Thoracic aorta (tissue), 2 donors: Measurements from ENCODE around the gene PIANP. TPM values are rescaled to one million over a fixed set of nuclear protein-coding genes. Genes with fewer than 3 reads are reported as not detected.

Source experiments
- ATAC-seq: fragments of 150-250 bp; one replicate; pipeline ENCODE4 v1.8.0; 2017; ENCODE audit warnings: low read depth; ENCODE audit not compliant: insufficient number of reproducible peaks, low FRiP score
- DNase-seq: peaks from one replicate; pipeline ENCODE4 v3.0.0-alpha.2; 2020; ENCODE audit warnings: low spot score
- H3K27ac ChIP-seq, 2 donors: fragments of 200-600 bp; sonication (generic); 1 replicate in 1 of 2; 2 replicates in 1 of 2; pipeline ENCODE4 v1.5.1; 2016; ENCODE audit warnings: mild to moderate bottlenecking in 2 of 2, moderate library complexity in 2 of 2
- H3K27me3 ChIP-seq: fragments of 200-600 bp; sonication (generic); replicated peaks from 2 replicates; pipeline ENCODE4 v1.6.0; 2016; ENCODE audit warnings: mild to moderate bottlenecking; ENCODE audit not compliant: insufficient read depth
- H3K36me3 ChIP-seq: fragments of 200-600 bp; sonication (generic); one replicate; pipeline ENCODE4 v1.5.1; 2016
- H3K4me1 ChIP-seq, 2 donors: fragments of 200-600 bp; sonication (generic); 1 replicate in 1 of 2; 2 replicates in 1 of 2; pipeline versions ENCODE4 v1.5.1 to v1.6.0; 2016; ENCODE audit warnings: low read depth in 2 of 2, mild to moderate bottlenecking in 1 of 2; ENCODE audit not compliant: control insufficient read depth in 1 of 2
- H3K4me3 ChIP-seq: fragments of 200-600 bp; sonication (generic); 2 replicates; pipeline ENCODE4 v1.5.1; 2016; ENCODE audit warnings: mild to moderate bottlenecking
- H3K9me3 ChIP-seq: fragments of 200-600 bp; sonication (generic); 2 replicates; pipeline ENCODE4 v1.5.1; 2016
- CTCF ChIP-seq: fragments of 200-600 bp; sonication (generic); IDR thresholded peaks from one replicate; pipeline ENCODE4 v1.5.1; 2019; ENCODE audit warnings: antibody characterized with exemption
- total RNA-seq, 2 donors: library from RNA; depleted of rRNA; stranded (reverse); fragments of >200 nt; gene quantifications; one replicate each; pipeline versions ENCODE4 v1.1.0 to v1.2.3, GENCODE V29; 2016

PIANP gene
- total RNA-seq, 2 donors from 2014 or later, result 3.1 to 4.2 TPM

DNA sequence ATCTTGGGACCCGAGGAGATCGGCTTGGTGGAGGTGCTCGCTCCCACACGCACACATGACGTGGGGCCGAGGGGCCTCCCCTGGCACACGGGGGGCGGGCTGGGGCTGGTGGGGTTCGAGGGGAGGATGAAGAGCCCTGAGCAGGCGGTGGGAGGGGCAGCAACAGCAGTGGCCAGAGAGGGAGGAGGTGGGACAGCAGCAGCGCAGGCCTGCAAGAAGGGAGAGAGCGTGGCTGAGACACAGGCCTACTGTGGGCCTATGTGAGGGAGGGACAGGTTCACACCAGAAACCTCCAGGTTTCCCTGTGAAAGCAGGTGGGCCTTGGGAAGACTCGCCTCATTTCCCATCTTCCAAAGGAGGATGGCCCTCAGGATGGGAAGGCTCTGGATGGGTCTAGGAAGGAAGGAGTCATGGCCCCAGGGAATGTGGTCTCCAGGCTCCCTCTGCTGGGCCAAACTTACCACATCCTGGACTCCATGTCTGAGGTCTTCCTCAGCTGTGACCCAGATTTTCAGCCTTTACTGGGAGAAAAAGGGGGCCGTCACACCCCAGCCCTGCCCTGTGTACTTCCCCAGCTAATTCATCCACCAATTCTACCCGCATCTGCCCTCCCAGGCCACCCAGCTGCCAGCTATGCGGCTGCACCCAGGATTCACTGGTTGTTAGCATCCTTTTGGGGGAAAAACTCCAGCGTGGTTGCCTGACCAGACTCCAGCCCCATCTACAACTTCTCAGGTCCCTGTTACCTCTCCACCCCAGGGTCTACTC is 2.8 kb downstream of the PIANP start:
- no peak for TF ChIP-seq CTCF
- DNase-seq (no peak), ATAC-seq (no peak)
- H3K27ac ChIP-seq, result no peak overlapping the region
- no peaks in the 10 kb centered on the region for H3K9me3 ChIP-seq
- no peaks in the 10 kb centered on the region for H3K36me3 ChIP-seq
- H3K4me3 ChIP-seq, result no peak overlapping the region
- peaks cover 0 to 15% of the 10 kb centered on the region in 2 donors for H3K4me1 ChIP-seq
- H3K27me3 ChIP-seq, result no peaks in the 10 kb centered on the region

DNA sequence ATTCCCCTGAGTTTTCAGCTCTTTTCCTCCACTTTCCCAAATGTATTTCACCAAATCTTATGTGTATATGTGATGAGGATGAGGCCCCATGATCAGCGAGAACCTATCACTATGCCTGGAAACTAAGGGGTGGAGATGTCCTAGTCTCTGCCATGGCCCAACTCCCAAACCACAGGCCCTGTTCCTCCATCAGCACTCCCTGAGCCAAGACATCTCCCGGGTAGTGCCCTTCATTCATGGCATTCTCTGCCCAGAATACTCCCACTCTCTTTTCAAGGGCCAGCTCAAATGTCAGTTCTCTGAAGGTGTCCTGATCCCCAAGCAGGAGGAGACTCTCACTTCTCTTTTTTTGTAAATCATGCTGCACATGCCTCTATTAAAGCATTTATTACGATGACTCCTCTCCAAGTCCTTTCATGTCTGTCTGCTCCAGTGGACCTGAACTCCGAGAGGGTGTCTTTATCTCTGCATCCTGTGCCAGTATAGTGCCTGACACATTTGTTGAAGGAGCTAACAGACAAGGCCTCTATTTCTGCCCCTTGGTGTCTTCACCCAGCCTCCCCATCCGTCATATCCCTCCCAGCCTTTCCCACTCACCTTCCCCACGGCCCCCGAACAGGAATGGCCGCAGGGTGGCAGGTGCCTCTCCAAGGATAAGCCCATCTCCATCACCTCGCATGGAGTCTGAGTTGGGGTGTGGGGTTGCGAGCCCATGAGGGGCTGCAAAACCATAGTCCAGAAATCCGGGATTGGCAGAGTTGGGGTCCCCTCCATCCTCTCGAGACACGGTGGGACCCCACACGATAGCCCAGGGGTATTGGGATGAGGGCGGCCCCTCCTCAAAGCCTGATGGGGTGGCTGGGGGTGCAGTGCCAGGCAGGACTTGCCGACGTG is 3.7 kb downstream of the PIANP start:
- no peak for DNase-seq
- H3K27me3 ChIP-seq, result no peaks in the 10 kb centered on the region

GRCh38 chr12:6695313-6696045 is 5.1 kb downstream of the PIANP start:
- no peaks in the 10 kb centered on the region for H3K27me3 ChIP-seq
- H3K27ac ChIP-seq, result no peak overlapping the region
- DNase-seq (no peak), ATAC-seq (no peak)
- TF ChIP-seq CTCF, result no peak
- no peaks in the 10 kb centered on the region for H3K9me3 ChIP-seq
- peaks cover 2 to 13% of the 10 kb centered on the region in 2 donors for H3K4me1 ChIP-seq
- no peak overlapping the region for H3K4me3 ChIP-seq
- no peaks in the 10 kb centered on the region for H3K36me3 ChIP-seq

More for the DNA sequence above, 3.7 kb downstream of the PIANP start:
- H3K27ac ChIP-seq, result no peak overlapping the region
- H3K4me1 ChIP-seq, result peaks cover 0 to 15% of the 10 kb centered on the region in 2 donors
- no peak overlapping the region for H3K4me3 ChIP-seq
- TF ChIP-seq CTCF, result no peak
- H3K36me3 ChIP-seq, result no peaks in the 10 kb centered on the region
- no peak for ATAC-seq
- H3K9me3 ChIP-seq, result no peaks in the 10 kb centered on the region

- Histone ChIP-seq H3K36me3 (no peaks in the 10 kb centered on the region), H3K9me3 (no peaks in the 10 kb centered on the region), H3K4me3 (no peak overlapping the region), H3K4me1 (peaks cover 7 to 20% of the 10 kb centered on the region in 2 donors), H3K27ac (no peak overlapping the region), H3K27me3 (no peaks in the 10 kb centered on the region)
- no peak for ATAC-seq
- TF ChIP-seq CTCF, result no peak
- no peak for DNase-seq
Observed at GRCh38 chr12:6694701-6695100, 5.9 kb downstream of the PIANP start.
